Spleen (tissue), 7 donors: ENCODE measurements around the gene PLA2G6.

Source experiments
- CTCF ChIP-seq, 11 experiments: fragments of 200-600 bp in 7 of 11; fragments of 450-650 bp in 4 of 11; sonication (generic) in 4 of 11; IDR thresholded peaks in 8 of 11; conservative IDR thresholded peaks in 3 of 11; 1 replicate in 7 of 11; 2 replicates in 4 of 11; pipeline versions ENCODE4 v1.4.0 to v1.8.0; 2016 to 2021; ENCODE audit warnings: antibody characterized with exemption in 11 of 11, inconsistent platforms in 4 of 11, mild to moderate bottlenecking in 1 of 11
- POLR2A ChIP-seq, 3 donors: fragments of 450-650 bp; IDR thresholded peaks; one replicate each; pipeline ENCODE4 v1.5.1; 2017; ENCODE audit warnings: antibody characterized with exemption in 3 of 3, mild to moderate bottlenecking in 1 of 3
- POLR2AphosphoS5 ChIP-seq, 3 donors: sonication (generic); formaldehyde crosslinking; IDR thresholded peaks; one replicate each; pipeline ENCODE4 v1.5.1; 2017; ENCODE audit warnings: antibody characterized with exemption in 3 of 3
- donor health status: DM: no; HTN: no; CAD: no; lungs with moderate emphysema.
- donor health status: DM: no; HTN: no; CAD: no.
- donor health status: DM: no; HTN: no; CAD: no.

- TF ChIP-seq CTCF (IDR thresholded peaks at IDR 0.05 in 8 of 11, conservative IDR thresholded peaks at IDR 0.05 in 3 of 11) (no peak), POLR2A (IDR thresholded peaks at IDR 0.05) (no peak), POLR2AphosphoS5 (IDR thresholded peaks at IDR 0.05) (no peak)
Measured at GRCh38 chr22:38077595-38077994, 104.0 kb downstream of the PLA2G6 start.
